ENCODE measurements around the gene GAPDHS. TPM values are rescaled to one million over a fixed set of nuclear protein-coding genes. Genes with fewer than 3 reads are reported as not detected.

GAPDHS gene
- total RNA-seq, 1 donor from 2014 or later = not detected

DNA sequence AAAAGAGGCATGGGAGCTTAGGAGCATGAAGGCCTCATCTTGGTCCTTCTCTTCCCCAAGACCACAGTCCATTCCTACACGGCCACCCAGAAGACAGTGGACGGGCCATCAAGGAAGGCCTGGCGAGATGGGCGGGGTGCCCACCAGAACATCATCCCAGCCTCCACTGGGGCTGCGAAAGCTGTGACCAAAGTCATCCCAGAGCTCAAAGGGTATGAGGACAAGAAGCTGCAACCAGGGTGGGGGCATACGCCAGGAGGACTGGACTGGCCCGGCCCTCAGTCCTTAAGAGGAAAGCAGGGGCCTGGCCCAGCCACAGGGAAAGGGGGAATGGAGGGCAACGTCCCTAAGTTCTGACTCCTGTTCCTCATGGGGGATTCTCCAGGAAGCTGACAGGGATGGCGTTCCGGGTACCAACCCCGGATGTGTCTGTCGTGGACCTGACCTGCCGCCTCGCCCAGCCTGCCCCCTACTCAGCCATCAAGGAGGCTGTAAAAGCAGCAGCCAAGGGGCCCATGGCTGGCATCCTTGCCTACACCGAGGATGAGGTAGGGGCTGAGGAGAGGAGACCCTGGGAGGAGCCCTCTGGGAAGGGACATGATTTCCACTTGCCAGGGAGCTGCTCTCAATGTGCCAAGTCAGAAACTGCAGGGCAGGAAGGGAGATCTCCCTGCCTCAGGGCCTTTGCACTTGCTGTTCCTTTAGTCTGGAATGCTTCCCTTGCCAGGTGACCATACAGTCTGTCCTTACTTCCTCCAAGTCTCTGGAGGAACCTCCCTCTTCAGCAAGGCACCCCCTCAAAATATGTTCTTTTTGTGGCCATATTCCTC, 10.2 kb downstream of the GAPDHS start:
- Mint-ChIP-seq H3K27ac (ENCODE audit: unreplicated experiment) (no peak overlapping the region), H3K4me3 (ENCODE audit: unreplicated experiment) (no peak overlapping the region), H3K27me3 (ENCODE audit: unreplicated experiment) (no peaks in the 10 kb centered on the region), H3K36me3 (ENCODE audit: unreplicated experiment) (no peaks in the 10 kb centered on the region), H3K4me1 (ENCODE audit: low read depth, unreplicated experiment) (peaks cover 3% of the 10 kb centered on the region), H3K9me3 (ENCODE audit: unreplicated experiment) (peaks cover 2% of the 10 kb centered on the region)
- no peak for DNase-seq
- TF ChIP-seq, protein P1, sequence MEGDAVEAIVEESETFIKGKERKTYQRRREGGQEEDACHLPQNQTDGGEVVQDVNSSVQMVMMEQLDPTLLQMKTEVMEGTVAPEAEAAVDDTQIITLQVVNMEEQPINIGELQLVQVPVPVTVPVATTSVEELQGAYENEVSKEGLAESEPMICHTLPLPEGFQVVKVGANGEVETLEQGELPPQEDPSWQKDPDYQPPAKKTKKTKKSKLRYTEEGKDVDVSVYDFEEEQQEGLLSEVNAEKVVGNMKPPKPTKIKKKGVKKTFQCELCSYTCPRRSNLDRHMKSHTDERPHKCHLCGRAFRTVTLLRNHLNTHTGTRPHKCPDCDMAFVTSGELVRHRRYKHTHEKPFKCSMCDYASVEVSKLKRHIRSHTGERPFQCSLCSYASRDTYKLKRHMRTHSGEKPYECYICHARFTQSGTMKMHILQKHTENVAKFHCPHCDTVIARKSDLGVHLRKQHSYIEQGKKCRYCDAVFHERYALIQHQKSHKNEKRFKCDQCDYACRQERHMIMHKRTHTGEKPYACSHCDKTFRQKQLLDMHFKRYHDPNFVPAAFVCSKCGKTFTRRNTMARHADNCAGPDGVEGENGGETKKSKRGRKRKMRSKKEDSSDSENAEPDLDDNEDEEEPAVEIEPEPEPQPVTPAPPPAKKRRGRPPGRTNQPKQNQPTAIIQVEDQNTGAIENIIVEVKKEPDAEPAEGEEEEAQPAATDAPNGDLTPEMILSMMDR (IDR thresholded peaks at IDR 0.05; ENCODE audit: partially characterized antibody, unreplicated experiment) = no peak

GRCh38 chr19:35544110-35544802, 11.0 kb downstream of the GAPDHS start:
- DNase-seq = no peak
- no peaks in the 10 kb centered on the region for H3K36me3 Mint-ChIP-seq (ENCODE audit: unreplicated experiment)
- peaks cover 3% of the 10 kb centered on the region for H3K4me1 Mint-ChIP-seq (ENCODE audit: low read depth, unreplicated experiment)
- H3K4me3 Mint-ChIP-seq (ENCODE audit: unreplicated experiment) = peak overlapping the region; percentile 92
- peaks cover 7% of the 10 kb centered on the region for H3K9me3 Mint-ChIP-seq (ENCODE audit: unreplicated experiment)
- peaks cover 4% of the 10 kb centered on the region for H3K27me3 Mint-ChIP-seq (ENCODE audit: unreplicated experiment)
- peak overlapping the region; percentile 57 for H3K27ac Mint-ChIP-seq (ENCODE audit: unreplicated experiment)
- TF ChIP-seq, protein P1 (IDR thresholded peaks at IDR 0.05; ENCODE audit: partially characterized antibody, unreplicated experiment) = no peak

DNA sequence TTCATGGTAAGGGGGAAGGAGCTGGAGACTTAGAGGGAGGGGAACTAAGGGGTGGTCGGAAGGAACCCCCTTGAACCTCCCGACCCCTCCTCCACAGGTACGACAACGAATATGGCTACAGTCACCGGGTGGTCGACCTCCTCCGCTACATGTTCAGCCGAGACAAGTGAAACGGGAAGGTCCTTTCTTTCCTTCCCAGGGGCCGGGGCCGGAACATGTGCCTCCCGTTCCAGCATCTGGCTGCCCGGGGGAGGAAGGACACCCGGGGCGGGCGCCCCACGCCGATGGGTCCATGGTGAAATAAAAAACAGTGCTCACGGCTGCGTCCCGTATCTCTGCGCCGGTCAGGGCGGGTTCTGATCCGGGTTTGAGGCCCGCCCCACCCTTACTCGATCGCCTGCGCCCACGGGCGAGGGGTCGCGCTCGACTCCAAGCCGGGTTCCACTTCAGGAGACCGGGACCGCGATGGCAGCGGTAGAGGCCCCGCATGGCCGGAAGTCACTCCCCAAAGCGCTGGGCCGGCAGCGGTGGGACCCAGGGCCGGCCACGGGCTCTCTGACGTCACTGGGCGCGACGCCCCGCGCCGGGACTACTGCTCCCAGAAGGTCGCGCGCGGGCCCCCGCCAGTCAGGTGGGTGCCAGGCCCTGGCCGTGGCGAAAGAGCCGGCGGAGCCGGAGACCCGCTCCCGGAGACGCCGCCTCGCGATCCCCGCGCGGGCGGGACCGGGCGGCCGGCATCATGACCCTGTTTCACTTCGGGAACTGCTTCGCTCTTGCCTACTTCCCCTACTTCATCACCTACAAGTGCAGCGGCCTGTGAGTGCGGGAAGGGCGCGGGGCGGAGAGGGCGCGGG, 12.0 kb downstream of the GAPDHS start, which contains the start of gene TMEM147:
TMEM147 (plus strand) TSS at position 626 of the 854 bp plus-strand sequence; CDS start at position 740, 114 bp downstream.
- TF ChIP-seq, protein P1 (IDR thresholded peaks at IDR 0.05; ENCODE audit: partially characterized antibody, unreplicated experiment) = no peak
- peaks cover 3% of the 10 kb centered on the region for H3K4me1 Mint-ChIP-seq (ENCODE audit: low read depth, unreplicated experiment)
- peak within 1 kb of the TSS; percentile 92 for H3K4me3 Mint-ChIP-seq (ENCODE audit: unreplicated experiment)
- H3K36me3 Mint-ChIP-seq (ENCODE audit: unreplicated experiment) = no peaks in the 10 kb centered on the region
- H3K27ac Mint-ChIP-seq (ENCODE audit: unreplicated experiment) = peak within 1 kb of the TSS; percentile 57
- H3K9me3 Mint-ChIP-seq (ENCODE audit: unreplicated experiment) = peaks cover 8% of the 10 kb centered on the region
- peaks cover 6% of the 10 kb centered on the region for H3K27me3 Mint-ChIP-seq (ENCODE audit: unreplicated experiment)
- peak; percentile 95 for DNase-seq

DNA sequence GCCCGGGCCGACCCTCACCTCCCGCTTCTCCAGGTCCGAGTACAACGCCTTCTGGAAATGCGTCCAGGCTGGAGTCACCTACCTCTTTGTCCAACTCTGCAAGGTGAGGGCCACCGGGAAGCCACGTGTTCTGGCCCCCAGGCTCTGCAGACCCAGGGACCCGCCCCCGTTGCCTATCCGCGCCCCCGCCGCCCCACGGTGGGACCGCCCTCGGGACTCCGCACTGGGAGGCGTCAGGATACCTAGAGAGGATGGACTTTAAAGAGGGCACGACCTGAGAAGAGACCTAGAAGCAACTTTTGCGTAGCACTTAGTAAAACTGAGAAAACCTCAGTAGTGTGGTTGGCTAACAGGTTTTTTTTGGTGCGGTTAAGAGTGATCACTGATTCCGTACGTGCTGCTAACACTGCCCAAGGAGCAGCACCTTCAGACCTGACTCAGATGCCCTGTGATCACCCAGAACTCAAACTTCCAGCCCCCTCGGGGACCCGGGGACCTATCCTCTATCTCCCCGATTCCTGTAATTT, 12.7 kb downstream of the GAPDHS start:
- TF ChIP-seq, protein P1 (IDR thresholded peaks at IDR 0.05; ENCODE audit: partially characterized antibody, unreplicated experiment) = no peak
- peaks cover 10% of the 10 kb centered on the region for H3K27me3 Mint-ChIP-seq (ENCODE audit: unreplicated experiment)
- no peaks in the 10 kb centered on the region for H3K36me3 Mint-ChIP-seq (ENCODE audit: unreplicated experiment)
- H3K27ac Mint-ChIP-seq (ENCODE audit: unreplicated experiment) = peak overlapping the region; percentile 35
- peak overlapping the region; percentile 87 for H3K4me3 Mint-ChIP-seq (ENCODE audit: unreplicated experiment)
- H3K9me3 Mint-ChIP-seq (ENCODE audit: unreplicated experiment) = peaks cover 8% of the 10 kb centered on the region
- H3K4me1 Mint-ChIP-seq (ENCODE audit: low read depth, unreplicated experiment) = peaks cover 3% of the 10 kb centered on the region
- no peak for DNase-seq
